Measurements from ENCODE around the gene CASS4. TPM values are rescaled to one million over a fixed set of nuclear protein-coding genes. Genes with fewer than 3 reads are reported as not detected.

The CASS4 gene
- total RNA-seq, 2 experiments from 2014 or later = 0.15 TPM; not detected in 1

GRCh38 chr20:56488566-56488965, 76.5 kb downstream of the CASS4 start:
- Histone ChIP-seq H3K27ac (ENCODE audit: low read depth, low read length, poor library complexity, severe bottlenecking) (no peak overlapping the region), H3K4me1 (ENCODE audit: insufficient read depth, low read length, poor library complexity, severe bottlenecking) (no peaks in the 10 kb centered on the region), H4K20me1 (ENCODE audit: insufficient read depth, low read length) (no peaks in the 10 kb centered on the region), H3K79me2 (ENCODE audit: insufficient read depth, low read depth, low read length) (no peaks in the 10 kb centered on the region), H3K9me2 (ENCODE audit: insufficient read depth, low read length) (no peaks in the 10 kb centered on the region), H3K4me2 (ENCODE audit: low read length) (no peak overlapping the region), H3K9me3 (ENCODE audit: low read length) (no peaks in the 10 kb centered on the region), H2AFZ (ENCODE audit: low read length) (no peak overlapping the region), H3K36me3 (ENCODE audit: insufficient read depth, low read length) (peaks cover 81% of the 10 kb centered on the region), H3K4me3 (ENCODE audit: low read depth, low read length, poor library complexity, severe bottlenecking) (no peak overlapping the region)
- DNase-seq (ENCODE audit: low spot score) = no peak
- ChIA-PET POLR2A (no interaction called here), CTCF (ENCODE audit: unreplicated experiment) (no interaction called here)
- intact Hi-C loops (cut with micrococcal nuclease; ENCODE audit: unreplicated experiment) = no loop called here
- BruUV-seq (replicated peaks) = no TSS peak
- TF ChIP-seq EZH2phosphoT487 (IDR thresholded peaks at IDR 0.05; ENCODE audit: borderline replicate concordance, low read depth, low read length) (no peak), CTCF (conservative IDR thresholded peaks at IDR 0.05; ENCODE audit: low read length) (no peak)

- Histone ChIP-seq H3K4me1 (ENCODE audit: insufficient read depth, low read length, poor library complexity, severe bottlenecking) (no peaks in the 10 kb centered on the region), H3K4me3 (ENCODE audit: low read depth, low read length, poor library complexity, severe bottlenecking) (no peak overlapping the region), H4K20me1 (ENCODE audit: insufficient read depth, low read length) (no peaks in the 10 kb centered on the region), H3K9me2 (ENCODE audit: insufficient read depth, low read length) (no peaks in the 10 kb centered on the region), H2AFZ (ENCODE audit: low read length) (no peak overlapping the region), H3K9me3 (ENCODE audit: low read length) (peaks cover 8% of the 10 kb centered on the region; the same call in 1 of the 2 replicates), H3K36me3 (ENCODE audit: insufficient read depth, low read length) (peaks cover 42% of the 10 kb centered on the region), H3K4me2 (ENCODE audit: low read length) (no peak overlapping the region), H3K79me2 (ENCODE audit: insufficient read depth, low read depth, low read length) (no peaks in the 10 kb centered on the region), H3K27ac (ENCODE audit: low read depth, low read length, poor library complexity, severe bottlenecking) (no peak overlapping the region)
- intact Hi-C loops (cut with micrococcal nuclease; ENCODE audit: unreplicated experiment) = no loop called here
- ChIA-PET CTCF (ENCODE audit: unreplicated experiment) (no interaction called here), POLR2A (no interaction called here)
- no peak for DNase-seq (ENCODE audit: low spot score)
- BruUV-seq (replicated peaks) = no TSS peak
- TF ChIP-seq EZH2phosphoT487 (IDR thresholded peaks at IDR 0.05; ENCODE audit: borderline replicate concordance, low read depth, low read length) = no peak
- TF ChIP-seq CTCF (conservative IDR thresholded peaks at IDR 0.05; ENCODE audit: low read length) = no peak
Observed at GRCh38 chr20:56501116-56501515, 89.1 kb downstream of the CASS4 start.

- ChIA-PET CTCF (ENCODE audit: unreplicated experiment) (no interaction called here), POLR2A (no interaction called here)
- Histone ChIP-seq H3K9me3 (ENCODE audit: low read length) (no peaks in the 10 kb centered on the region), H3K9me2 (ENCODE audit: insufficient read depth, low read length) (no peaks in the 10 kb centered on the region), H3K4me3 (ENCODE audit: low read depth, low read length, poor library complexity, severe bottlenecking) (no peak overlapping the region), H3K79me2 (ENCODE audit: insufficient read depth, low read depth, low read length) (no peaks in the 10 kb centered on the region), H3K4me1 (ENCODE audit: insufficient read depth, low read length, poor library complexity, severe bottlenecking) (no peaks in the 10 kb centered on the region), H3K4me2 (ENCODE audit: low read length) (no peak overlapping the region), H3K36me3 (ENCODE audit: insufficient read depth, low read length) (peaks cover 14% of the 10 kb centered on the region), H2AFZ (ENCODE audit: low read length) (no peak overlapping the region), H4K20me1 (ENCODE audit: insufficient read depth, low read length) (no peaks in the 10 kb centered on the region), H3K27ac (ENCODE audit: low read depth, low read length, poor library complexity, severe bottlenecking) (no peak overlapping the region)
- DNase-seq (ENCODE audit: low spot score) = no peak
- TF ChIP-seq EZH2phosphoT487 (IDR thresholded peaks at IDR 0.05; ENCODE audit: borderline replicate concordance, low read depth, low read length) (no peak), CTCF (conservative IDR thresholded peaks at IDR 0.05; ENCODE audit: low read length) (no peak)
- no TSS peak for BruUV-seq (replicated peaks)
- intact Hi-C loops (cut with micrococcal nuclease; ENCODE audit: unreplicated experiment) = no loop called here
Observed at GRCh38 chr20:56503916-56504315, 91.9 kb downstream of the CASS4 start.
